GM19238 (cell line): ENCODE data around the gene SCG3.

Source experiments
- DNase-seq: peaks from one replicate; pipeline ENCODE4 v3.0.0; 2011; ENCODE audit warnings: low spot score; ENCODE audit not compliant: insufficient read length

SCG3 gene

DNA sequence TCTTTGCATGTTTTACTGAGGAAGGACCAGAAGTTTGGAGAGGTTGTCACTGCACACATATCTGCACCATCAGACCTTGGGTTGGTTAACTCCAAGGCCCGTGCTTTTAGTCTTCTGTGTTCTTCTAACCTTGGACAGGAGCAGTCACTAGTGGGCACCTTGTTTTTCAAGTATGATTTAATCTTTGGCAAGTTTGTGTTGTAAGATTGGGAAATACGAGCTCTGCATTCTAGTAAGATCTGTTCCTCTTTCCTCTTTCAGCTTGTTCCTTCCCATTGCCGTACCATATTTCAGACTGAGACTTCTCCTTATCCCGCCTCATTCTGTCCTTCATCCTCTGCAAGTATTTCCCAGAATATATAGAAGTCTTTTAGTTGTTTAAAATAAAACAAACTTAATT lies 75.2 kb downstream of the SCG3 start:
- DNase-seq, result no peak

DNA sequence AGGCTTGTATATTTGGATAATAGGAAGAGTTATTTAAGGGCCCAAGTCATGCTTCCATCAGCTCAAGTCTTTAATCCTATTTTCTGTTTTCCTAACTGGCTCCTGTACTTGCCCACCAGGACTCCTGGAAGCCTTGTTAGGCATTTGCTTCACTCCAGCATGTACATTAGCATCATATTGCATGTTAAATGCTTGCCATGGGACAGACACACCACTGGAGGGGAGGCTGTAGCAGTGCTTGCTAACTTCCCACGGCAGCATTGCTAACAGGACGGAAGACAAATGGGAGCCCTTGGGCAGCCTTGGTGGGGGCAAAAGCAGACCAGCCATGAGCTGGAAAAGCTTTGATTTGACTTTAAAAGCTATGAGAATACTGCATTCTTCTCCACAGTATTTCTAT lies 76.1 kb downstream of the SCG3 start:
- DNase-seq, result no peak

DNA sequence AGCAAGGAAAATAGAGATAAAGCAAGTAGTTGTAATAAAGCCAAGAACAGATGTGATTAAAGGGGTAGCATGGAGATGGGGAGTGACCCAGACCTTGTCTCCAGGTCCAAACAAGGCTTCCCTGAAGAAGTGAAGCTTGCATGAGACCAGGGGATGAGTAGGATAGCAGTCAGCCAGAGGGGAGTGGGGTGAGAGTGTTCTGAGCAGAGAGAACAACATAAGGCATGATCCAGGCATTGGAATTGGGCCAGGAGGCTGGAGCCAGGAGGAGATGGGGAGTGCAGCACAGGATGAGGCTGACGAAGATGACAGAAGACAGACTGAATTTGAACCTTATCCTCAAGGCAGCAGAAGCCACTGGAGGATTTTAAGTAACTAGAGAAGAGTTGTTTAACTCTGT lies 77.3 kb downstream of the SCG3 start:
- no peak for DNase-seq

DNA sequence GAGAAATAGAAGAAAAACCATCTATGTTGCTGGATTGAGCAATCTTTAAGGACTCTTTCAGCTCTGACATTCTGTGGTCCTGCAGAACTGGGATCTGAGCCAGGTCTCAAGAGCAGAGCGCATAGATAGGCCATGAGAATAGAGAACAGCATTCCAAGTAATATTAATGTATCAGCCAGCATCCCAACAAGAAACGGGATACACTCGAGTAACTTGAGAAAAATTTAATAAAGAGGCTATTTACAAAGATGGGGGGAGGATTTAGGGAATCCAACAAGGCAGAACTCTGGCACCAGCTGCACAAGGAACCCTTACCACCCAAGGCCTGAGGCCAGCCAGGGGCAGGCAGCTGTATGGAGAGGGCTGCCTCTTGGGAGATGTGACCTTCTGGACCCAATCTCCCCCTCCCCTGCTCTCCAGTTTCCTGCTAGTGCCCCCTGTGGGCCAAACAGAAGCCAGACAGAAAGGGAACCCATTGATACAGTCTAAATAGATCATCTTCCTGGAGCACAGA lies 78.3 kb downstream of the SCG3 start:
- no peak for DNase-seq

DNA sequence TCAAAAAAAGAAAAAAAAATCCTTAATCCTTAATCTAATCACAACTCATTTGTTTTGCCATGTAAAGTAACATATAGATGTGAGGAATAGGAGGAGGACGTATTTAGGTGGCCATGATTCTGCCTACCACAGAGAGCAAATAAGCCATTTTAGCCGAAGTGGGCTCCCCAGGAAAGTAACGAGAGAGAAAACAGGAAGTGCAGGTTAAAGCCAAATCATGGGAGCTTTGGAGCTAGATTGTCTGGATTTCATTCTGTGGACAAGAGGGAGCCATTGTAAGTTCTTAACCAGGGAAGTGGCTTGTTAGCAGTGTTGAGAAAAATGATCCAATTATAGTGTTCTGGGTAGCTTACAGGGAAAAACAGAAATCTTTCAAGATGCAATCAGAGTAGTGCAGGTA lies 79.5 kb downstream of the SCG3 start:
- no peak for DNase-seq

DNA sequence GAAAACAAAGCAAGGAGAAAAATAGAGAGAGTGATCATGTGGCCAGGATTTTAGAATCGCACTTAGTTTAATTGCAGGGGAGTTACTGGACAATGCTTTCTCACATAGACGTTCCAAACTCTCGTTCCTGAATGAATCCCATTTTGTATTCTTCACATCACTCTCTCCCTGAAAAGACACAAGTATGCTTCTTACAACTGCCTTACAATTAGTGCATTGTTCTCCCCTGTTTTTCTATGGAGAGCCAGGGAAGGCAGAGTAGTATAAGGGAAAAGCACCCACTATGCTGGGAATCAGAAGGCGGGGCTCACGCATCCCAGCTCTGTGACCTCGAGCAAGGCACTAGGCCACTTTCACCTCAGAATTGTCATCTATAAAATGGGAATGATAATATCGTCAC lies 84.4 kb downstream of the SCG3 start:
- DNase-seq, result no peak

DNA sequence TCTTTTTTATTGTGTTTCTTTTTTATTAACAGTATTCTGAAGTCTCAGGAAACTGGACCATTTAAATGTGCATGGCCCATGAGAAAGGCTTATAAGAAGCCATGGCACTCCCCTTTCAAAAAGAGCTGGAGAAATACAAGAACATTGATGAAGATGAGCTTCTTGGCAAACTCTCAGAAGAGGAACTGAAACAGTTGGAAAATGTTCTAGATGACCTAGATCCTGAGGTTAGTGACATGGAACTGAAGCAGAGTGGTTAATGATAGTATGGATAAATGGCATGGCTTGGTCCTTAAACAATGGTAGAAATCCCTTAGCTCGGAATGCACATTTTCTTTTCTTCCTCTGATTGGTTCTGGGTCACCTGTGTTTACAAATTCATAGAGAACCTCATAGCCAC lies 85.0 kb downstream of the SCG3 start:
- DNase-seq, result no peak

DNA sequence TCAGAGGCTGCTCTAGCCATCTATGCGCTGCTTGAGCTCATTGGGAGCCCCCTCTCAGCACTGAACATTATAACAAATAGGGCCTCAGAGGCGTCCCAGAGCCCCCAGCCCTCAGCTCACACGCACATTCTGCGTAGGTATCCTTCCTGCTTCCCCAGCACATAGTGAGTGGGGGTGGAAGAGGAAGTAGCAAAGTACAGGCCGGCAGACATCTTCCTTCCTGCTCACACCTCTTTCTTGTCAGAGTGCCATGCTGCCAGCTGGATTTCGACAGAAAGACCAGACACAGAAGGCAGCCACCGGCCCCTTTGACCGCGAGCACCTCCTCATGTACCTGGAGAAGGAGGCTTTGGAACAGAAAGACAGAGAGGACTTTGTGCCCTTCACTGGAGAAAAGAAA lies 86.7 kb downstream of the SCG3 start:
- DNase-seq, result no peak
